ENCODE measurements around the gene MAP1B. TPM values are rescaled to one million over a fixed set of nuclear protein-coding genes. Genes with fewer than 3 reads are reported as not detected.

MAP1B gene
- total RNA-seq, 1 donor from 2014 or later, result 0.57 TPM

GRCh38 chr5:72108202-72109061, 1.2 kb downstream of the MAP1B start:
- Mint-ChIP-seq H3K4me3 (ENCODE audit: low read depth) (peak overlapping the region; percentile 49), H3K36me3 (ENCODE audit: low read depth) (no peaks in the 10 kb centered on the region), H3K9me3 (no peaks in the 10 kb centered on the region), H3K27ac (no peak overlapping the region), H3K4me1 (ENCODE audit: low read depth) (peaks cover 5% of the 10 kb centered on the region), H3K27me3 (ENCODE audit: low read depth) (peaks cover 70% of the 10 kb centered on the region)
- DNase-seq (ENCODE audit: low spot score), result no peak
- intact Hi-C loops (cut with micrococcal nuclease), result no loop called here

DNA sequence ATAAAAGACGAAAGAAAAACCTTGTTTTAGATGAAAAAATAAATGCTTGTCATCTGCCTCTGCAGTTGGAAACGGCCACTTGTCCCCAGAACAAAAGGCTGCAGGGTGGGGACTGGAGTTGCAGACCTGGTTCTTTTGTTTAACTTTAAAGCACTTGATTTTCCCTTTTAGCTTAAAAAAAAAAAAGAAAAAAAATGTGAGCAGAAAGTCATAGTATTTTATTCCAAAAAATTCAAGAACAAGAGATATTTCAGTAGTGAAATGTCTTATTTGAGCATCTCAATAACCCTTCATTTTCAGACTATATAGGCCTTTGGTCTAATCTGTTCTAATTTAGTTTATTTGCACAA, 1.8 kb downstream of the MAP1B start:
- Mint-ChIP-seq H3K27ac (no peak overlapping the region), H3K4me3 (ENCODE audit: low read depth) (peak overlapping the region; percentile 49), H3K4me1 (ENCODE audit: low read depth) (peaks cover 5% of the 10 kb centered on the region), H3K36me3 (ENCODE audit: low read depth) (no peaks in the 10 kb centered on the region), H3K27me3 (ENCODE audit: low read depth) (peaks cover 71% of the 10 kb centered on the region), H3K9me3 (no peaks in the 10 kb centered on the region)
- DNase-seq (ENCODE audit: low spot score), result no peak
- intact Hi-C loops (cut with micrococcal nuclease), result no loop called here

DNA sequence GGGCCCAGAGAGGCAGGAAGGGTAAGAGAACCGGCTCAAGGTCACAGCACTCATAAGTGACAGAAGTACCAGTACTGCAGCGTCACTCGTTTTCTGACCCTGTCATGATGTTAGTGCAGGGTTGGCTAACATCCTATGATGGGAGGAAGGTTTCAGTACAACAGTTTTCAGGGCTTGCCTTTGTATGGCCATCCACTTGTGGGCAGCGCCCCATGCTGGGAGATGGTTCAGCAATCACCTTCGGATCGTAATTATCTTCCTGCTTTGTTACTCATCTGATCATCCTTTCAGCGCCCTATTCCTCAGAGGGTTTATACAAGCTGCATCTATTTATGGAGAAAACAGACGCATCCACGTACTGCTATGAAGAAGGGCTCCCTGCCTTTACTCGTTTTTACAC, 2.4 kb downstream of the MAP1B start:
- Mint-ChIP-seq H3K4me3 (ENCODE audit: low read depth) (no peak overlapping the region), H3K27me3 (ENCODE audit: low read depth) (peaks cover 66% of the 10 kb centered on the region), H3K27ac (no peak overlapping the region), H3K9me3 (no peaks in the 10 kb centered on the region), H3K4me1 (ENCODE audit: low read depth) (peaks cover 5% of the 10 kb centered on the region), H3K36me3 (ENCODE audit: low read depth) (no peaks in the 10 kb centered on the region)
- DNase-seq (ENCODE audit: low spot score), result no peak
- intact Hi-C loops (cut with micrococcal nuclease), result no loop called here

DNA sequence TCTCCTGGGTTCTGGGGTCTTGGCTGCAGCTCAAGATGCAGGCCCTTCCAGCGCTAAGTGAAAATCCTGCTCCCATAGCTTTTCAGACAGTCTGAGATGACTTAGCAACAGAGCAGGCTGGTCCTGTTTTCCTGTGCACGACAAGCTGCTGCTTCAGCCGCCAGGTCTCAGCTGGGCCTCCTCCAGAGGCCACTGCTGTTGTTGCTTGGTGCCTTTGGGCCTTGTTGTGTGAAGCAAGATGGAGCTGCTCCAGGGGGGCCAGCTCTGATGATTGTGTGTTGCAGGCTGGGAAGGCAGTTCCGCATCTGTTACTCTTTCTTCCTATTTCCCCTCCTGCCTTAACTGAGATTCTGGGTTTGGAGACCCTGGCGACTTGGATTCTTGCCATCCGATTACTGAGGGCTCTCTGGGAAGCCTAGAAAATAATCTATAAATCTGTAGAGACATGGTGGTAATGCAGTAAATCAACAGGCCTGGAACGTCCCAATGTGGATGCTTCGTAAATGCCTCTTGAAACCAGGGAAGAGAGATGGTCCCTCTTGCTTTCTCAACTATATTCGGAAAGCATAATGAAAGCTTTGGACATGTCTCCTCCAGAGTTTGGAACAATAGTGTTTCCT, 3.2 kb downstream of the MAP1B start:
- Mint-ChIP-seq H3K27me3 (ENCODE audit: low read depth) (peaks cover 68% of the 10 kb centered on the region), H3K36me3 (ENCODE audit: low read depth) (no peaks in the 10 kb centered on the region), H3K9me3 (no peaks in the 10 kb centered on the region), H3K27ac (no peak overlapping the region), H3K4me1 (ENCODE audit: low read depth) (peaks cover 5% of the 10 kb centered on the region), H3K4me3 (ENCODE audit: low read depth) (no peak overlapping the region)
- intact Hi-C loops (cut with micrococcal nuclease), result no loop called here
- DNase-seq (ENCODE audit: low spot score), result no peak

GRCh38 chr5:72112389-72112788, 5.1 kb downstream of the MAP1B start:
- intact Hi-C loops (cut with micrococcal nuclease), result no loop called here
- Mint-ChIP-seq H3K27ac (no peak overlapping the region), H3K36me3 (ENCODE audit: low read depth) (no peaks in the 10 kb centered on the region), H3K4me1 (ENCODE audit: low read depth) (peaks cover 3% of the 10 kb centered on the region), H3K27me3 (ENCODE audit: low read depth) (peaks cover 67% of the 10 kb centered on the region), H3K4me3 (ENCODE audit: low read depth) (no peak overlapping the region), H3K9me3 (no peaks in the 10 kb centered on the region)
- DNase-seq (ENCODE audit: low spot score), result no peak

DNA sequence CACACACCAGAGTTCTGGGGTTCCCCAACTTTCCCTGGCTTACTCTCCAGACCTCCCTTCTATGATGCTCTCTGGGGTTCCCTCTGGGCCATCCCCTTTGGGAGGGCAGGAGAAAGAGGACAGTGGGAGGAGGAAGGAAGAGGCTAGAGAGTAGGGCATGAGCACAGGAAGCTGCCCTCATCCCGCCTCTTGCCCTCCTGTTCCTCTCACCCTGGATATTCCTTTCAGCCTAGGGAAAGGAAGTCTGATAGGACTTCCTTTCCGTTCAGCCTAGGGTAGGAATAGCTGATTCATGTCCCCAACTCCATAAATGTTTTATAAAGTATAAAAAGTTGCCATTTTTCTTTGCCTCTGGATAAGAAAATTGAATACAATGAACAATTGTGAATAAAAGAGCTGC, 7.4 kb downstream of the MAP1B start:
- no peaks in the 10 kb centered on the region for H3K9me3 Mint-ChIP-seq
- intact Hi-C loops (cut with micrococcal nuclease), result no loop called here
- H3K4me3 Mint-ChIP-seq (ENCODE audit: low read depth), result no peak overlapping the region
- H3K4me1 Mint-ChIP-seq (ENCODE audit: low read depth), result no peaks in the 10 kb centered on the region
- no peaks in the 10 kb centered on the region for H3K36me3 Mint-ChIP-seq (ENCODE audit: low read depth)
- no peak overlapping the region for H3K27ac Mint-ChIP-seq
- DNase-seq (ENCODE audit: low spot score), result no peak
- H3K27me3 Mint-ChIP-seq (ENCODE audit: low read depth), result peaks cover 65% of the 10 kb centered on the region

DNA sequence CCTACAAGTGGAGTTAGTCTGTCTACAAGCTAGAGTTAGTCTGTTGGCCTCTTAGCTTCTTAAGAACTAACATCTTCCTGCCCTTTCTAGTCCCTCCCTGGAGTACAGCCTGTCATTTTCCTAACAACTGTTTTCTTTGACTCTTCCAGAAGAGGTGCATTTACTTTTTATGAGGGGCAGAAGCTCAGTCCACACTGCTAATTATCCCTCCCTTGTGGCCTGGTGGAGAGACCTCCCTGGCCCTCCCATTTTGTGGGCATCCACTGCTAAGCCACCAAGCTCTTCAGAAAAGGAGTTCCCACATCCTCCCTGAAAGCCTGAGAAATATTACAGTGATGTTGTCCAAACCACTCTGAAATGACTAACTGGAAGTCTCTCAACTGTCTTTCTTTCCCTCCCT, 8.0 kb downstream of the MAP1B start:
- no peaks in the 10 kb centered on the region for H3K36me3 Mint-ChIP-seq (ENCODE audit: low read depth)
- H3K4me1 Mint-ChIP-seq (ENCODE audit: low read depth), result no peaks in the 10 kb centered on the region
- no peaks in the 10 kb centered on the region for H3K9me3 Mint-ChIP-seq
- DNase-seq (ENCODE audit: low spot score), result no peak
- no peak overlapping the region for H3K4me3 Mint-ChIP-seq (ENCODE audit: low read depth)
- peaks cover 58% of the 10 kb centered on the region for H3K27me3 Mint-ChIP-seq (ENCODE audit: low read depth)
- no peak overlapping the region for H3K27ac Mint-ChIP-seq
- intact Hi-C loops (cut with micrococcal nuclease), result no loop called here

DNA sequence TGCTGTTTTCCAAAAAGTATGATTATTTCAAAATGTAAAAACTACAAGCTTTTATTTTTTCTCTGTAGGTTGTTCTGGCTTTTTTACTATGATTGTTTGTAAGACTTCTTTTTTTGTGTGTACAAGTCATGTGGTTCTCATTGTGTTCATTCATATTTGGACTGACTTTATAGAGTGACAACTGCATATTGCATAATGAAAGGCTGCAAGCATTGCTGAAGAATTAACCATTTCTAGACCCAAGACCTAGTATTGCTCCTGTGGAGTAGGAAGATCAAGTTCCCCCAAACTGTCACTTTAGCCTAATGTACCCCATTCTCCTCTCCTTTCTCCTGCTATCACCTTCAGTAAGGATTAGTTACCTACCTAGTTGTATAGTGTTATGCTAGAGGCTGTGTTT, 10.0 kb downstream of the MAP1B start:
- Mint-ChIP-seq H3K9me3 (no peaks in the 10 kb centered on the region), H3K27me3 (ENCODE audit: low read depth) (peaks cover 58% of the 10 kb centered on the region), H3K4me3 (ENCODE audit: low read depth) (no peak overlapping the region), H3K27ac (no peak overlapping the region), H3K4me1 (ENCODE audit: low read depth) (no peaks in the 10 kb centered on the region), H3K36me3 (ENCODE audit: low read depth) (no peaks in the 10 kb centered on the region)
- intact Hi-C loops (cut with micrococcal nuclease), result no loop called here
- no peak for DNase-seq (ENCODE audit: low spot score)

- intact Hi-C loops (cut with micrococcal nuclease), result no loop called here
- no peak overlapping the region for H3K27ac Mint-ChIP-seq
- DNase-seq (ENCODE audit: low spot score), result no peak
- no peaks in the 10 kb centered on the region for H3K4me1 Mint-ChIP-seq (ENCODE audit: low read depth)
- H3K9me3 Mint-ChIP-seq, result no peaks in the 10 kb centered on the region
- peaks cover 60% of the 10 kb centered on the region for H3K27me3 Mint-ChIP-seq (ENCODE audit: low read depth)
- H3K4me3 Mint-ChIP-seq (ENCODE audit: low read depth), result no peak overlapping the region
- no peaks in the 10 kb centered on the region for H3K36me3 Mint-ChIP-seq (ENCODE audit: low read depth)
Observed at GRCh38 chr5:72121052-72121779, 13.9 kb downstream of the MAP1B start.

- DNase-seq (ENCODE audit: low spot score), result no peak
- H3K36me3 Mint-ChIP-seq (ENCODE audit: low read depth), result no peaks in the 10 kb centered on the region
- H3K4me3 Mint-ChIP-seq (ENCODE audit: low read depth), result no peak overlapping the region
- no peak overlapping the region for H3K27ac Mint-ChIP-seq
- no peaks in the 10 kb centered on the region for H3K9me3 Mint-ChIP-seq
- intact Hi-C loops (cut with micrococcal nuclease), result no loop called here
- H3K4me1 Mint-ChIP-seq (ENCODE audit: low read depth), result no peaks in the 10 kb centered on the region
- peaks cover 60% of the 10 kb centered on the region for H3K27me3 Mint-ChIP-seq (ENCODE audit: low read depth)
Observed at GRCh38 chr5:72121780-72122445, 14.6 kb downstream of the MAP1B start.

DNA sequence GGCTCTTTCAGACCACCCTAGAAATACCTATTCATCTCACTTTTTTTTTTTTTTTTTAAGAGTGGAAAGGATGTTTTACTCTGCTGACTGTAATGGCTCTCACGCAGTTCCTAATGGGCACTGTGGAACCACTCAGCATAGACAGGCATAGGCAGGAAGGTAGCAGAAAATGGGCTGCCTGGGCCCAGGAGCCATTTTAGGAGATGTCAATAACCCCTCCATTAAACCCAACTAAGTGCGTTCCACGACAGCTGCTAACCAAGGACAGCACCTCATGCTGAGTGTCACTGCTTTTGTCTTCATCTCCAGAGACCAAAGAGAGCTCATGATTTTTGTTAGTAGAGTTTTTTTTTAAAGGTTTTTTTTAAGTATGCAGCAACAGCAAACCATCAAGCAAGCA, 15.3 kb downstream of the MAP1B start:
- no peaks in the 10 kb centered on the region for H3K4me1 Mint-ChIP-seq (ENCODE audit: low read depth)
- no peaks in the 10 kb centered on the region for H3K9me3 Mint-ChIP-seq
- H3K4me3 Mint-ChIP-seq (ENCODE audit: low read depth), result no peak overlapping the region
- no peak for DNase-seq (ENCODE audit: low spot score)
- H3K27ac Mint-ChIP-seq, result no peak overlapping the region
- H3K27me3 Mint-ChIP-seq (ENCODE audit: low read depth), result peaks cover 56% of the 10 kb centered on the region
- intact Hi-C loops (cut with micrococcal nuclease), result no loop called here
- H3K36me3 Mint-ChIP-seq (ENCODE audit: low read depth), result no peaks in the 10 kb centered on the region

DNA sequence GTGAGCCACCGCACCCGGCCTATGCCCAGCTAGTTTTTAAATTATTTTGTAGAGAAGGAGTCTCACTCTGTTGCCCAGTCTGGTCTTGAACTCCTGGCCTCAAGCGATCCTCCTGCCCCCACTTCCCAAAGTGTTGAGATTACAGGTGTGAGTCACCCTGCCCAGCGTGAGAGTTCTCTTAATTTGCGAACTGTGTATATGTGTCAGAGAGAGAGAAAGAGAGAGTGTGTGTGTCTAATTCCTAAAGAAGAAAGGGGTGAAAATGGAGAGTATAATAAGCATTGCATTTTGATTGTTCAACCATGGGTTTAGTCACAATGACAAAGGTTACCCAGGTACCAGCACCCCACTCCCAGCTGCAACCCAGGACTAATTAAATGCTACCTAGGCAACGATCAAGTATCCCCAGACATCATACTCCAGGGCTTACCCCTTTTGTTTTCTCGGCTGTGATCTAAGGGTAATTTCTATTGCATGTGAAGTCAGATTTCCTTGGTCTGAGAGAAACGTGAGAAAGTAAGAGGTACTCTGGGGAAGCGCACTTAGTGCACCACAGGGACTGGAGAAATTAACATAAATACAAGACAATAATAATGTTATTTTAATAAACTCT, 16.6 kb downstream of the MAP1B start:
- H3K36me3 Mint-ChIP-seq (ENCODE audit: low read depth), result no peaks in the 10 kb centered on the region
- peaks cover 54% of the 10 kb centered on the region for H3K27me3 Mint-ChIP-seq (ENCODE audit: low read depth)
- H3K4me1 Mint-ChIP-seq (ENCODE audit: low read depth), result no peaks in the 10 kb centered on the region
- no peak for DNase-seq (ENCODE audit: low spot score)
- intact Hi-C loops (cut with micrococcal nuclease), result no loop called here
- no peak overlapping the region for H3K4me3 Mint-ChIP-seq (ENCODE audit: low read depth)
- no peaks in the 10 kb centered on the region for H3K9me3 Mint-ChIP-seq
- no peak overlapping the region for H3K27ac Mint-ChIP-seq

Measured in activated T-helper 2 cell treated with anti-CD3 and anti-CD28 coated beads, Interferon-gamma antibody, Interleukin-2, Interleukin-4, amounts not matched to agents 10 μg/mL and 5 μg/mL and 100 μg/mL, durations not matched to agents 14 hours and 24 hours and 36 hours (primary cell).